IMR-90 (cell line): Measurements from ENCODE around the gene AMBP. TPM values are rescaled to one million over a fixed set of nuclear protein-coding genes. Genes with fewer than 3 reads are reported as not detected.

ENCODE experiments used
- ATAC-seq: fragments of 200-7000 bp; cut with Tn5 transposase; 2 replicates; pipeline ENCODE4 v1.9.1; 2020; ENCODE audit warnings: low read depth, mild to moderate bottlenecking, moderate library complexity
- BruUV-seq: library from RNA; stranded (reverse); fragments of 400-500 nt; replicated peaks from 2 replicates; lab custom pipeline; 2021; lab: Mats Ljungman, UMichigan
- CTCF ChIA-PET: fragments of 300-600 bp; formaldehyde crosslinking; extraction: SDS; loops from one replicate; lab custom pipeline; 2021; ENCODE audit warnings: antibody characterized with exemption; lab: Yijun Ruan, JAX
- POLR2A ChIA-PET: fragments of 300-600 bp; sonication (Branson Sonifier 250); formaldehyde crosslinking; loops from one replicate; lab custom pipeline; 2022; ENCODE audit warnings: antibody characterized with exemption; ENCODE audit not compliant: unreplicated experiment; lab: Charles Lee
- DNase-seq: peaks from one replicate; pipeline ENCODE4 v3.0.0; 2013
- H2AFZ ChIP-seq: replicated peaks from 2 replicates; pipeline ENCODE3; 2013; ENCODE audit warnings: low read length, mild to moderate bottlenecking; ENCODE audit not compliant: poor library complexity
- H2AK5ac ChIP-seq: 2 replicates; pipeline ENCODE4 v1.6.1; 2013; ENCODE audit warnings: low read depth, low read length, inconsistent platforms
- H2AK9ac ChIP-seq: replicated peaks from 2 replicates; pipeline ENCODE3; 2013; ENCODE audit warnings: mild to moderate bottlenecking, low read depth, low read length, moderate library complexity; ENCODE audit not compliant: poor library complexity
- H2BK120ac ChIP-seq: 2 replicates; pipeline ENCODE4 v1.6.1; 2013; ENCODE audit warnings: low read depth, low read length, inconsistent platforms
- H2BK15ac ChIP-seq: 3 replicates; pipeline ENCODE4 v1.6.1; 2013; ENCODE audit warnings: low read depth, low read length, inconsistent platforms
- H2BK20ac ChIP-seq: 2 replicates; pipeline ENCODE4 v1.6.1; 2013; ENCODE audit warnings: low read depth, mild to moderate bottlenecking, inconsistent platforms, low read length, moderate library complexity
- H2BK5ac ChIP-seq: 2 replicates; pipeline ENCODE4 v1.6.1; 2013; ENCODE audit warnings: mild to moderate bottlenecking, low read depth, low read length, inconsistent platforms; ENCODE audit not compliant: poor library complexity, severe bottlenecking
- H3K14ac ChIP-seq: replicated peaks from 2 replicates; pipeline ENCODE4 v1.6.1; 2013; ENCODE audit warnings: low read depth, low read length, inconsistent platforms
- H3K18ac ChIP-seq: 2 replicates; pipeline ENCODE4 v1.6.1; 2013; ENCODE audit warnings: low read depth, low read length, control low read depth
- H3K23ac ChIP-seq: 2 replicates; pipeline ENCODE4 v1.6.1; 2013; ENCODE audit warnings: low read depth, low read length, inconsistent platforms
- H3K27ac ChIP-seq: 2 replicates; pipeline ENCODE4 v1.5.1; 2013; ENCODE audit warnings: mild to moderate bottlenecking, control low read depth, low read length; ENCODE audit not compliant: insufficient read depth
- H3K27me3 ChIP-seq: 2 replicates; pipeline ENCODE4 v1.6.1; 2013; ENCODE audit warnings: low read length; ENCODE audit not compliant: control insufficient read depth, insufficient read depth
- H3K36me3 ChIP-seq: 2 replicates; pipeline ENCODE4 v1.6.1; 2013; ENCODE audit warnings: low read length, mixed read lengths; ENCODE audit not compliant: control insufficient read depth, insufficient read depth
- H3K4ac ChIP-seq: 2 replicates; pipeline ENCODE4 v1.6.1; 2013; ENCODE audit warnings: low read depth, low read length, inconsistent platforms
- H3K4me1 ChIP-seq: 2 replicates; pipeline ENCODE4 v1.6.1; 2013; ENCODE audit warnings: low read length, mixed read lengths; ENCODE audit not compliant: control insufficient read depth, insufficient read depth
- H3K4me2 ChIP-seq: 2 replicates; pipeline ENCODE4 v1.6.1; 2013; ENCODE audit warnings: low read depth, mild to moderate bottlenecking, control low read depth, low read length, moderate library complexity
- H3K4me3 ChIP-seq: 2 replicates; pipeline ENCODE4 v1.5.1; 2013; ENCODE audit warnings: low read depth, mild to moderate bottlenecking, control low read depth, low read length, moderate library complexity; ENCODE audit not compliant: insufficient read depth
- H3K56ac ChIP-seq: 2 replicates; pipeline ENCODE4 v1.6.1; 2013; ENCODE audit warnings: low read length, inconsistent platforms; ENCODE audit not compliant: insufficient read depth; ENCODE audit errors: extremely low read depth
- H3K79me1 ChIP-seq, 2 experiments: 2 replicates each; pipeline ENCODE4 v1.6.1; 2013; ENCODE audit warnings: low read length in 2 of 2, inconsistent platforms in 1 of 2, low read depth in 1 of 2
- H3K9ac ChIP-seq: 2 replicates; pipeline ENCODE4 v1.6.1; 2013; ENCODE audit warnings: low read depth, low read length, control low read depth
- H3K9me1 ChIP-seq: 2 replicates; pipeline ENCODE4 v1.6.1; 2013; ENCODE audit warnings: low read length, inconsistent platforms; ENCODE audit not compliant: insufficient read depth
- H3K9me3 ChIP-seq: 2 replicates; pipeline ENCODE4 v1.6.1; 2013; ENCODE audit warnings: low read length; ENCODE audit not compliant: control insufficient read depth, insufficient read depth
- H4K20me1 ChIP-seq: 2 replicates; pipeline ENCODE4 v1.6.1; 2013; ENCODE audit warnings: low read length, inconsistent platforms; ENCODE audit not compliant: insufficient read depth
- H4K5ac ChIP-seq: 2 replicates; pipeline ENCODE4 v1.6.1; 2013; ENCODE audit warnings: mild to moderate bottlenecking, low read depth, low read length, control low read depth
- H4K8ac ChIP-seq, 2 experiments: 2 replicates each; pipeline ENCODE4 v1.6.1; 2013; ENCODE audit warnings: low read depth in 2 of 2, low read length in 2 of 2, control low read depth in 1 of 2, inconsistent platforms in 1 of 2
- H4K91ac ChIP-seq: 2 replicates; pipeline ENCODE4 v1.6.1; 2013; ENCODE audit warnings: low read depth, low read length, inconsistent platforms; ENCODE audit not compliant: insufficient read depth
- BHLHE40 ChIP-seq: fragments of 150-350 bp; IDR thresholded peaks from 2 replicates; pipeline ENCODE4 v1.6.1; 2016; ENCODE audit warnings: mild to moderate bottlenecking, low read depth, low read length
- CEBPB ChIP-seq: IDR thresholded peaks from 2 replicates; pipeline ENCODE4 v1.6.1; 2012; ENCODE audit warnings: low read depth, low read length, improper control_type of control experiment
- CHD1 ChIP-seq: IDR thresholded peaks from 2 replicates; pipeline ENCODE4 v1.6.1; 2012; ENCODE audit warnings: low read depth, low read length, improper control_type of control experiment
- CTCF ChIP-seq: conservative IDR thresholded peaks from 2 replicates; pipeline ENCODE4 v1.5.1; 2012; ENCODE audit warnings: mild to moderate bottlenecking, low read depth, low read length, improper control_type of control experiment
- ELK1 ChIP-seq: fragments of 150-350 bp; IDR thresholded peaks from 2 replicates; pipeline ENCODE4 v1.6.1; 2016; ENCODE audit warnings: low read depth, mild to moderate bottlenecking, low read length, moderate library complexity, borderline replicate concordance
- FOS ChIP-seq: fragments of 150-350 bp; IDR thresholded peaks from 2 replicates; pipeline ENCODE4 v1.6.1; 2016; ENCODE audit warnings: low read depth, low read length
- MAFK ChIP-seq: IDR thresholded peaks from 2 replicates; pipeline ENCODE4 v1.6.1; 2012; ENCODE audit warnings: low read depth, low read length, improper control_type of control experiment
- MAZ ChIP-seq: IDR thresholded peaks from 2 replicates; pipeline ENCODE4 v1.6.1; 2012; ENCODE audit warnings: low read depth, mild to moderate bottlenecking, low read length, improper control_type of control experiment, moderate library complexity, borderline replicate concordance
- MXI1 ChIP-seq: IDR thresholded peaks from 2 replicates; pipeline ENCODE4 v1.6.1; 2012; ENCODE audit warnings: low read depth, mild to moderate bottlenecking, low read length, moderate library complexity, borderline replicate concordance
- NFE2L2 ChIP-seq: fragments of 150-350 bp; IDR thresholded peaks from 2 replicates; pipeline ENCODE4 v1.6.1; 2016; ENCODE audit warnings: low read depth, mild to moderate bottlenecking, low read length
- POLR2A ChIP-seq: IDR thresholded peaks from 2 replicates; pipeline ENCODE4 v1.6.1; 2012; ENCODE audit warnings: mild to moderate bottlenecking, low read depth, low read length
- RAD21 ChIP-seq: IDR thresholded peaks from 2 replicates; pipeline ENCODE4 v1.6.1; 2012; ENCODE audit warnings: low read length, improper control_type of control experiment
- RCOR1 ChIP-seq: IDR thresholded peaks from 2 replicates; pipeline ENCODE4 v1.6.1; 2012; ENCODE audit warnings: mild to moderate bottlenecking, low read length, improper control_type of control experiment; ENCODE audit not compliant: insufficient replicate concordance
- RFX5 ChIP-seq: IDR thresholded peaks from 2 replicates; pipeline ENCODE4 v1.8.0; 2012; ENCODE audit warnings: low read depth, mild to moderate bottlenecking, low read length, moderate library complexity
- SMC3 ChIP-seq: fragments of 150-350 bp; IDR thresholded peaks from 2 replicates; pipeline ENCODE4 v1.6.1; 2016; ENCODE audit warnings: low read depth, mild to moderate bottlenecking, antibody characterized with exemption, low read length, moderate library complexity
- USF2 ChIP-seq: fragments of 150-350 bp; IDR thresholded peaks from 2 replicates; pipeline ENCODE4 v1.6.1; 2017; ENCODE audit warnings: mild to moderate bottlenecking, antibody characterized with exemption, low read length, low read depth
- WGBS, 2 experiments: methylation state at CpG; one replicate each; pipeline versions ENCODE4 v1.1.5 to v1.1.7; 2013; ENCODE audit warnings: missing lambda C conversion rate in 2 of 2; ENCODE audit not compliant: insufficient read length in 1 of 2; ENCODE audit errors: extremely low coverage in 2 of 2; 5-methylcytosine and 5-hydroxymethylcytosine counted together
- dilution Hi-C: fragments of 300-500 bp; cut with HindIII; formaldehyde crosslinking; loops from one replicate; pipeline ENCODE4 v1.14.3; 2018; ENCODE audit warnings: low sequenced_read_pairs; ENCODE audit not compliant: unreplicated experiment
- in situ Hi-C: fragments of 300-500 bp; cut with MboI; formaldehyde crosslinking; loops from 3 replicates; pipeline ENCODE4 v1.14.3; 2019; ENCODE audit warnings: low sequenced_read_pairs, inconsistent platforms, mixed read lengths
- intact Hi-C: fragments of 100-400 bp; cut with micrococcal nuclease; formaldehyde crosslinking; loops from 2 replicates; pipeline ENCODE4 v1.10.0; 2022
- polyA plus RNA-seq, 3 experiments: library from polyadenylated mRNA; depleted of rRNA; stranded (reverse); fragments of >200 nt; gene quantifications; 2 replicates each; pipeline ENCODE4 v1.2.3, GENCODE V29; 2012; ENCODE audit warnings: low replicate concordance in 1 of 3
- total RNA-seq: library from RNA; depleted of rRNA; stranded (reverse); fragments of >200 nt; gene quantifications from 2 replicates; pipeline ENCODE4 v1.2.3, GENCODE V29; 2012

AMBP gene
- total and polyA plus RNA-seq, 2 of the 4 experiments (the other 2 are of a cell fraction): not detected

GRCh38 chr9:114025760-114026159, 52.3 kb downstream of the AMBP start:
- DNase-seq: no peak
- BruUV-seq: no TSS peak
- no peak for ATAC-seq
- Histone ChIP-seq H3K9me1 (peaks cover 7% of the 10 kb centered on the region), H3K18ac (no peak overlapping the region), H2BK5ac (no peak overlapping the region), H4K20me1 (no peaks in the 10 kb centered on the region; the same call in 1 of the 2 replicates), H3K9ac (no peak overlapping the region), H3K23ac (no peak overlapping the region), H2BK120ac (no peak overlapping the region), H4K91ac (no peak overlapping the region), H2AK9ac (no peak overlapping the region), H2BK15ac (no peak overlapping the region), H3K4ac (no peak overlapping the region), H3K4me3 (no peak overlapping the region), H3K14ac (no peak overlapping the region), H3K27ac (no peak overlapping the region), H3K27me3 (no peaks in the 10 kb centered on the region), H2AK5ac (no peak overlapping the region), H3K36me3 (peaks cover 42% of the 10 kb centered on the region), H3K9me3 (peaks cover 8% of the 10 kb centered on the region), H4K5ac (no peak overlapping the region), H2BK20ac (no peak overlapping the region), H3K4me1 (no peaks in the 10 kb centered on the region), H4K8ac (no peak overlapping the region), H2AFZ (no peak overlapping the region), H3K79me1 (peaks cover 0 to 7% of the 10 kb centered on the region in 2 experiments; a peak in 3 of 4 replicates), H3K56ac (no peak overlapping the region), H3K4me2 (no peak overlapping the region)
- ChIA-PET POLR2A (no interaction called here), CTCF (no interaction called here)
- WGBS, 2 experiments: 100% methylated on average over 5 of the region's 5 CpGs; no CpG with 5 or more reads in 1 of the 2 experiments
- no peak for TF ChIP-seq CEBPB
- no peak for TF ChIP-seq POLR2A
- TF ChIP-seq MAZ: no peak
- no peak for TF ChIP-seq SMC3
- TF ChIP-seq MXI1: no peak
- no peak for TF ChIP-seq ELK1
- TF ChIP-seq RAD21: no peak
- TF ChIP-seq CHD1: no peak
- TF ChIP-seq NFE2L2: no peak
- no peak for TF ChIP-seq BHLHE40
- TF ChIP-seq CTCF: no peak
- no peak for TF ChIP-seq RFX5
- no peak for TF ChIP-seq MAFK
- no peak for TF ChIP-seq USF2
- no peak for TF ChIP-seq FOS
- no peak for TF ChIP-seq RCOR1
- intact Hi-C loops (no loop called here), in situ Hi-C loops (no loop called here), dilution Hi-C loops (no loop called here)
